ACC112 (cell line): Measurements from ENCODE around the gene LRRC46.

Experiments used
- H2AFZ ChIP-seq: fragments of 200-600 bp; sonication (generic); one replicate; pipeline ENCODE4 v1.6.0; 2017; ENCODE audit warnings: antibody characterized with exemption, low read length; ENCODE audit not compliant: unreplicated experiment
- H3K27ac ChIP-seq: fragments of 200-600 bp; sonication (generic); 2 replicates; pipeline ENCODE4 v1.5.1; 2014; ENCODE audit warnings: low read depth, mild to moderate bottlenecking, antibody characterized with exemption, low read length, moderate library complexity
- H3K27me3 ChIP-seq: fragments of 200-600 bp; sonication (generic); 2 replicates; pipeline ENCODE4 v1.6.1; 2014; ENCODE audit warnings: mild to moderate bottlenecking, antibody characterized with exemption, low read length, moderate library complexity, mixed read lengths; ENCODE audit not compliant: insufficient read depth
- H3K36me3 ChIP-seq: fragments of 200-600 bp; sonication (generic); 2 replicates; pipeline ENCODE4 v1.6.1; 2016; ENCODE audit warnings: mild to moderate bottlenecking, antibody characterized with exemption, low read length, moderate library complexity, mixed read lengths; ENCODE audit not compliant: insufficient read depth
- H3K4me1 ChIP-seq: fragments of 200-600 bp; sonication (generic); one replicate; pipeline ENCODE4 v1.6.1; 2016; ENCODE audit warnings: low read length, mixed read lengths; ENCODE audit not compliant: insufficient read depth, unreplicated experiment, control insufficient read depth
- H3K4me3 ChIP-seq: fragments of 200-600 bp; sonication (generic); 2 replicates; pipeline ENCODE4 v1.5.1; 2014; ENCODE audit warnings: mild to moderate bottlenecking, low read depth, low read length
- H3K79me2 ChIP-seq: fragments of 200-600 bp; sonication (generic); one replicate; pipeline ENCODE4 v1.6.0; 2016; ENCODE audit warnings: low read length; ENCODE audit not compliant: control insufficient read depth, unreplicated experiment, insufficient read depth

LRRC46 gene

GRCh38 chr17:47818002-47818695 lies 13.3 kb upstream of the LRRC46 start:
- H3K79me2 ChIP-seq, result no peaks in the 10 kb centered on the region
- H2AFZ ChIP-seq, result no peak overlapping the region
- H3K4me1 ChIP-seq, result peaks cover 15% of the 10 kb centered on the region
- H3K27me3 ChIP-seq, result no peaks in the 10 kb centered on the region
- no peak overlapping the region for H3K27ac ChIP-seq
- H3K4me3 ChIP-seq, result no peak overlapping the region
- H3K36me3 ChIP-seq, result no peaks in the 10 kb centered on the region; the same call in 1 of the 2 replicates

GRCh38 chr17:47819475-47819874 lies 12.0 kb upstream of the LRRC46 start:
- H3K79me2 ChIP-seq, result no peaks in the 10 kb centered on the region
- peaks cover 3% of the 10 kb centered on the region; the same call in 1 of the 2 replicates for H3K36me3 ChIP-seq
- H2AFZ ChIP-seq, result no peak overlapping the region
- no peaks in the 10 kb centered on the region for H3K27me3 ChIP-seq
- H3K4me1 ChIP-seq, result peaks cover 15% of the 10 kb centered on the region
- no peak overlapping the region for H3K4me3 ChIP-seq
- H3K27ac ChIP-seq, result no peak overlapping the region

DNA sequence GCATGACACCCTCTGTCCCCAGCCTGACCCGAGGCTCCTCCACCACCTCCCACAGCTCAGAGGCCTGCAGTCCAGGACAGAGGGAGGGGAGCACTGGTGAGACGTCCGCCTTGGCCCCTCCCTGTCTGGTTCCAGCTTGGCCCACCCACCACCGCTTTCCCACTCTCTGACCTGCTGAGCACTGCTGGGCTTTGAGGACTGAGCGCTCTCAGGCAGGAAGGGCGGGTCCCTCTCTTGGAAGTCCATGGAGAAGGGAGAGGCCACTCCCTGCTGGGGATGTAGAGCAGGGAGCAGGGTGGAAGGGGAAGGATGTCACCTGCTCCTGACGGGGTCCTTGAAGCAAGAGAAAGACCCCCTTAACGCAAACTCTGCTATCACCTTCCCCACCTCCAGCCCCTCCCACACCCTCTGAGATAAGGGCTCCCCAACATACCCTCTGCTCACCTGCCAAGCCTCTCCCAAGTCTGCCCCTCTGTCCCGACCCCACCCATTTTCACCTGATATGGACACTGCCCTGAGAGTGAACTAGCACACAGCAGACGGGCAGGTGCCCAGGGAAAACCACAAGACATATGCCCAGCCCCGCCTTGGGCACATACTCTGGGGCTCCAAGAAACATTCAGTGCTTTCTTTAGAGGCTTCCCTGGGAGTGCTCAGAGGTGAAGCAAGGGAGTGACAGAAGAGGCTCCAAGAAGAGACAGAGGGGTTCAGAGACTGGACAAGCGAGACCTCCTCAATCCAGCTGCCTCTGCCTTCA lies 11.3 kb upstream of the LRRC46 start:
- no peak overlapping the region for H2AFZ ChIP-seq
- H3K27ac ChIP-seq, result no peak overlapping the region
- H3K27me3 ChIP-seq, result no peaks in the 10 kb centered on the region
- H3K79me2 ChIP-seq, result no peaks in the 10 kb centered on the region
- H3K36me3 ChIP-seq, result peaks cover 3% of the 10 kb centered on the region; the same call in 1 of the 2 replicates
- H3K4me3 ChIP-seq, result no peak overlapping the region; the same call in 1 of the 2 replicates
- peaks cover 15% of the 10 kb centered on the region for H3K4me1 ChIP-seq

- Histone ChIP-seq H3K79me2 (no peaks in the 10 kb centered on the region), H3K27ac (no peak overlapping the region), H3K36me3 (peaks cover 3% of the 10 kb centered on the region; the same call in 1 of the 2 replicates), H3K27me3 (no peaks in the 10 kb centered on the region), H2AFZ (no peak overlapping the region), H3K4me3 (peak overlapping the region; percentile 78), H3K4me1 (peaks cover 15% of the 10 kb centered on the region)
These were observed 10.4 kb upstream of the LRRC46 start for GRCh38 chr17:47821031-47821423.

DNA sequence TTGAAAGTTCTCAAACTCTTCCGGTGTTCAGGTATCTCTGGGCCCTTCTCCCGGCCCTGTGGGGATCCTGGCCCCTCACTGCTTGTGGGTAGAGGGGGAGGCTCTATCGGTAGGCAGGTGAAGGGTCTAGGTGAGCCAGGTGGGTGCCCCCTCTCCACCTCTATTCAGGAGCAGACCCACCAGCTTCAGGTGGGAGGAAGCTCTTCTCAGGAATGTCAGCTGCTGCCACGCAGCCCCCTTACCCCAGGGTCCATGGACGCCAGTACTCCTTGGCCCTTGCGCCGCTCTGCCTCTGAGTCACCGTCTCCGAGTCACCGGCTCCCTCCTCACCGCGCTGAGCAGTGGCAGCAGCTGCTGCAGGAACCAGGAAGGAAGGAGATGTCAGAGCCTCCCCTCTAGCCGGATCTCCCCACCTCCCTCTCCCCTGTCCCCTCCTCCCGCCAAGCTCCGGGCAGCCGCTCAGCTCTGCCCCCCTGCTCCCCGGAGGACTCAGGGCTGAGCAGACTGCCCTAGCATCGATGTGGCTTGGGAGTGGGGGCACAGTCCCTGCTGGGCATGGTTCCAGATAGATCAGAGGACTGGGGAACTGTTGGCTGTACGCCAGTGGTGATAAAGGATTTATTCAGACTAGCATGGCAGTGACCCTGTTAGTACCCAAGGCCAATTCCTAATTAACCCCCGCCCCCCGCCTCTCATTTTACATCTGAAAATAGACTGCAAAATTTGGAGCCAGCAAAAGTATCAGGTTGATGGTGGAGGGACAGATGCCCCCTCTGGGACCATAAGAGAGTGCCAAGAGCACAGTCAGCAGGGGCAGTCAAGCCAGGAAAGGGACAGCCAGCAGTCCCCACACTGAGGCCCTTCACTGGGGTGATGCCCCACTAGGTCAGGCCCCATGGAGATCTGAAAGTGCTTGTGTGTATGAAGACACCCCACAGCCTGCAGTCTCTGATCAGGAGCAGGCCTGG lies 9.8 kb upstream of the LRRC46 start, which contains the start of gene OSBPL7:
OSBPL7 (minus strand) TSS at position 371 of the 968 bp plus-strand sequence. CDS start 1,516 bp downstream, outside the sequence.
- Histone ChIP-seq H3K27me3 (no peaks in the 10 kb centered on the region), H3K36me3 (peaks cover 8% of the 10 kb centered on the region; the same call in 1 of the 2 replicates), H3K4me1 (peaks cover 15% of the 10 kb centered on the region), H3K4me3 (peak within 1 kb of the TSS; percentile 78), H3K27ac (no peak within 1 kb of the TSS), H2AFZ (peak within 1 kb of the TSS; percentile 27), H3K79me2 (no peaks in the 10 kb centered on the region)

GRCh38 chr17:47822785-47823184 lies 8.7 kb upstream of the LRRC46 start:
- H2AFZ ChIP-seq, result no peak overlapping the region
- H3K4me3 ChIP-seq, result no peak overlapping the region
- no peaks in the 10 kb centered on the region for H3K27me3 ChIP-seq
- peaks cover 11% of the 10 kb centered on the region for H3K36me3 ChIP-seq
- H3K27ac ChIP-seq, result no peak overlapping the region
- peaks cover 15% of the 10 kb centered on the region for H3K4me1 ChIP-seq
- H3K79me2 ChIP-seq, result no peaks in the 10 kb centered on the region

GRCh38 chr17:47823519-47823918 lies 8.0 kb upstream of the LRRC46 start:
- Histone ChIP-seq H3K79me2 (peaks cover 3% of the 10 kb centered on the region), H3K4me1 (peaks cover 15% of the 10 kb centered on the region), H3K27me3 (no peaks in the 10 kb centered on the region), H2AFZ (no peak overlapping the region), H3K36me3 (peaks cover 11% of the 10 kb centered on the region), H3K4me3 (no peak overlapping the region), H3K27ac (no peak overlapping the region)

DNA sequence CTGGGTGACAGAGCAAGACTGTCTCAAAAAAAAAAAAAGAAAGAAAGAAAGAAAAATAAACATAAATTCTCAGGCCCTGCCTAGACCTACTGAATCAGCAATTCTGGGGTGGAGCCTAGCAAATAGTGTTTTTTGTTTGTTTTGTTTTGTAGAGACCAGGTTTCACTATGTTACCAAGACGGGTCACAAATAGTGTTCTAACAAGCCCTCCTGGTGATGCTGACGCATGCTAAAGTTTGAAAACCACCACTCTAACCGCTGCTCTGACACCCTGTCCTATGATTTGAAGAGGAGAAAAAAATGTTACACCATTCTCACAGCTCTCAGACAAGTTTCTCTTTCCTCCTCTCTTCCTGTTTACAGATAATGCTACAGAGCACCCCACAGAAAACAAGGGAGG lies 1.6 kb upstream of the LRRC46 start:
- Histone ChIP-seq H3K36me3 (peaks cover 8% of the 10 kb centered on the region), H3K4me1 (peaks cover 16% of the 10 kb centered on the region), H3K27ac (no peak overlapping the region), H3K27me3 (no peaks in the 10 kb centered on the region), H2AFZ (no peak overlapping the region), H3K79me2 (peaks cover 23% of the 10 kb centered on the region), H3K4me3 (peak overlapping the region; percentile 84)

GRCh38 chr17:47830396-47831002 lies 971 bp upstream of the LRRC46 start:
- H3K27ac ChIP-seq, result peak overlapping the region; percentile 23; the same call in 1 of the 2 replicates
- H3K36me3 ChIP-seq, result peaks cover 8% of the 10 kb centered on the region
- peaks cover 16% of the 10 kb centered on the region for H3K4me1 ChIP-seq
- peak overlapping the region; percentile 84 for H3K4me3 ChIP-seq
- H3K27me3 ChIP-seq, result no peaks in the 10 kb centered on the region
- peaks cover 23% of the 10 kb centered on the region for H3K79me2 ChIP-seq
- H2AFZ ChIP-seq, result peak overlapping the region; percentile 77

DNA sequence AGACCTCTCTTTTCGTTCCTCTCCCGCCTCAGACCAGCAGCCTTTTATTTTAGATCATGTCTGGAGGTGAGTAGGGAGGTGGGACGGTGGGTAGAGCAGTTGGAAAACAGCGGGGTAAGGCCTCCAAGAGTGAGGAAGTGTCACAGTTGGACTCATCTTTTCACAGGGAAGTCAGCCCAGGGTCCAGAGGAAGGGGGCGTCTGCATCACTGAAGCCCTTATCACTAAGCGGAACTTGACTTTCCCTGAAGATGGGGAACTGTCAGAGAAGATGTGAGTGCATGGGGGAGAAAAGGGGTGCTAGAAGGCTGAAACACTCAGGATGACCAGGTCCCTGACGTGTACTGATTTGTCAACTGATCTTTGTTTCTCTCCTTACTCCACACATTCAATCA lies 461 bp downstream of the LRRC46 start:
- H3K4me3 ChIP-seq, result peak overlapping the region; percentile 84
- peaks cover 2% of the 10 kb centered on the region; the same call in 1 of the 2 replicates for H3K36me3 ChIP-seq
- peaks cover 23% of the 10 kb centered on the region for H3K79me2 ChIP-seq
- no peak overlapping the region for H3K27ac ChIP-seq
- peak overlapping the region; percentile 100 for H2AFZ ChIP-seq
- H3K4me1 ChIP-seq, result peaks cover 16% of the 10 kb centered on the region
- H3K27me3 ChIP-seq, result no peaks in the 10 kb centered on the region
